ENCODE results near the gene HEBP2.

The HEBP2 gene

DNA sequence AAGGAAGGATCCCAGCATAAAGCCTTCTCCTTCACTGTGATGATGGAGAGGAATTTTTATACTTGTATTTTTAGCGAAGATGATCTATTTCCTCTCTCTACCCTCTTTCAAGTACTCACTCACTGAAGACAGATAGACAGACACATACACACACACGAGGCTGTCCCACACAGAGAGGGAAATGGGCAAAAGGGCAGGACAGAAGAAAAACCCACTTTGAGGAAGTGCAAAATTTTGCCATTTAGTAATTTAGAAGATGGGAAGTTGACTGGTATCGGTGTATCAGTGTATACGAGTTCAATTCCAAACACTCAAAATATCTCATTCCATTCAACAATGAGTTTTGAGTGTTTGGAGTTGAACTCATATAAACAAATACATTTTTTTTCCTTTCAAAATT lies 30.9 kb downstream of the HEBP2 start:
- peak; percentile 25 for DNase-seq (ENCODE audit: low read depth)

DNA sequence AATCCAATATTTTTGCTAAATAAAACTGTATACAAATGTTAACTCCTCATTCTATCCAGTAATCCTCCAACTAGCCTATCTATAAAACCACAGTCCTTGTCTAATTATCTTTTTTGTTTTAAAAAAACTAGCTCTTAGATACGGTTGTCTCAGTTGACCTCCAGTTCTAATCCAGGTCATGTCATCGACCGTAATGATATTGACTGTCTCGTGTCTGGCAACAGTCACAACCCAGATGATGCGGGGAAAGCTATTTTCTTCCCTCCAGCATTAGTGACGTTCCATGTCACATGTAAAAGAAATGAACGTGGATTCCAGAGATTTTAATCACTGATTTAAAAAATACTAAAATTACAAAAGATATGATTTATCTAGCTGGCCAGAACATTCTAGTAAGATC lies 35.5 kb downstream of the HEBP2 start:
- no peak overlapping the region for H3K4me3 ChIP-seq (ENCODE audit: low read depth, low read length)
- TF ChIP-seq POLR2A (IDR thresholded peaks at IDR 0.05; ENCODE audit: extremely low read depth, insufficient read length) (no peak), MYC (IDR thresholded peaks at IDR 0.05; ENCODE audit: low read depth, low read length) (no peak)
- TF ChIP-seq, protein P1, sequence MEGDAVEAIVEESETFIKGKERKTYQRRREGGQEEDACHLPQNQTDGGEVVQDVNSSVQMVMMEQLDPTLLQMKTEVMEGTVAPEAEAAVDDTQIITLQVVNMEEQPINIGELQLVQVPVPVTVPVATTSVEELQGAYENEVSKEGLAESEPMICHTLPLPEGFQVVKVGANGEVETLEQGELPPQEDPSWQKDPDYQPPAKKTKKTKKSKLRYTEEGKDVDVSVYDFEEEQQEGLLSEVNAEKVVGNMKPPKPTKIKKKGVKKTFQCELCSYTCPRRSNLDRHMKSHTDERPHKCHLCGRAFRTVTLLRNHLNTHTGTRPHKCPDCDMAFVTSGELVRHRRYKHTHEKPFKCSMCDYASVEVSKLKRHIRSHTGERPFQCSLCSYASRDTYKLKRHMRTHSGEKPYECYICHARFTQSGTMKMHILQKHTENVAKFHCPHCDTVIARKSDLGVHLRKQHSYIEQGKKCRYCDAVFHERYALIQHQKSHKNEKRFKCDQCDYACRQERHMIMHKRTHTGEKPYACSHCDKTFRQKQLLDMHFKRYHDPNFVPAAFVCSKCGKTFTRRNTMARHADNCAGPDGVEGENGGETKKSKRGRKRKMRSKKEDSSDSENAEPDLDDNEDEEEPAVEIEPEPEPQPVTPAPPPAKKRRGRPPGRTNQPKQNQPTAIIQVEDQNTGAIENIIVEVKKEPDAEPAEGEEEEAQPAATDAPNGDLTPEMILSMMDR (IDR thresholded peaks at IDR 0.05; ENCODE audit: low read depth, low read length), result no peak
- TF ChIP-seq, protein P2, sequence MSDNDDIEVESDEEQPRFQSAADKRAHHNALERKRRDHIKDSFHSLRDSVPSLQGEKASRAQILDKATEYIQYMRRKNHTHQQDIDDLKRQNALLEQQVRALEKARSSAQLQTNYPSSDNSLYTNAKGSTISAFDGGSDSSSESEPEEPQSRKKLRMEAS (IDR thresholded peaks at IDR 0.05; ENCODE audit: low read depth, low read length), result no peak
- DNase-seq (ENCODE audit: low read depth), result no peak

More for the DNA sequence above, 30.9 kb downstream of the HEBP2 start:
- H3K4me3 ChIP-seq (ENCODE audit: low read depth, low read length), result no peak overlapping the region
- no peak for TF ChIP-seq MYC (IDR thresholded peaks at IDR 0.05; ENCODE audit: low read depth, low read length)
- TF ChIP-seq, protein P1 (IDR thresholded peaks at IDR 0.05; ENCODE audit: low read depth, low read length), result no peak

DNA sequence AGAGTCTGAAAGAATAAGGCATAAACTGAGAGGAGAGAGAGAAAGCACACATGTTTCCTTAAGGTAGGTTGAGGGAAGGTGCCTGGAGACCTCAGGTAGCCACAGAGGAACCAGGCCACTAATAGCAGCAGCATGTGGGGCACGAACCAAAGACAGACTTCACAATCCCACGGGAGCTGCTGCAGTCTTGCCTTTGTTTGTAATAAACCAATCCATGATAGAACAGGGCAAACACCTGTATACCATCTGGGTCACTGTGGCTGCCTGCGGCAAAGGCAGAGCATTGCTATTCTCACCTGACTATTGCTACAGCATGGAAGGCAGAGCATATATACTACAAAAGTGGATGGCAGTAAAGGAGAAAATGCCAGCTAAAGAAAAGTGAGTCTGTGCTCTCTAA lies 36.3 kb downstream of the HEBP2 start:
- no peak for DNase-seq (ENCODE audit: low read depth)
- TF ChIP-seq MYC (IDR thresholded peaks at IDR 0.05; ENCODE audit: low read depth, low read length) (no peak), POLR2A (IDR thresholded peaks at IDR 0.05; ENCODE audit: extremely low read depth, insufficient read length) (no peak)
- TF ChIP-seq, protein P2 (IDR thresholded peaks at IDR 0.05; ENCODE audit: low read depth, low read length), result no peak
- TF ChIP-seq, protein P1 (IDR thresholded peaks at IDR 0.05; ENCODE audit: low read depth, low read length), result no peak
- no peak overlapping the region for H3K4me3 ChIP-seq (ENCODE audit: low read depth, low read length)

DNA sequence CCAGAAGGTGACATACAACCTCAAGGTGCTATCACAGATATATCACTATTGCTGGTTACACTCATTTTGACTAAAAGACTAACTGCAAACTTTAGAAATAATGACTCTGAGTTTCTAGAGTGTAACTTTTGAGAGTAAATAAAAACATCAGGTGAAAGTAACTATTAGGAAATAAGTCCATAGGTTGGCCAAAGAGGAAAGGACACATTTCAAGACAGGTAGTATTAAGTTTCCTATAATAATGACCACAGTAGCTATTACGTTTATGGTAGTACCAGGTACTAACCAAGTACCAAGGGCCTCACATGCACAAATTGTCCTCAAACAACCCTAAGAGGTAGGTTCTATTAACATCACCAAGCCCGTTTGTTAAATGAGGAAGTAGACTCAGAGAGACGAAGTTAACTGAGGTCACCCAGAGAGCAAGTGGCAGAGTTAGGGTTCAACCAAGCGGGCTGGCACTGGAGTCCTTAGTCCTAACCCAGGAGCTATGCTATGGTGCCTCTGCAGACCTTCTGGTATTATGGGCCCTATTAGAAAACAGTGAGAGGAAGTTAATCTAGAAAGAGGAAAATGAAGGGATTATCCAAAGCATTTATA lies 36.8 kb downstream of the HEBP2 start:
- TF ChIP-seq, protein P2 (IDR thresholded peaks at IDR 0.05; ENCODE audit: low read depth, low read length), result 0 out of 2 replicates have a peak, but pooled peaks have one; percentile 32
- no peak for TF ChIP-seq POLR2A (IDR thresholded peaks at IDR 0.05; ENCODE audit: extremely low read depth, insufficient read length)
- peak; percentile 76 for DNase-seq (ENCODE audit: low read depth)
- H3K4me3 ChIP-seq (ENCODE audit: low read depth, low read length), result no peak overlapping the region

DNA sequence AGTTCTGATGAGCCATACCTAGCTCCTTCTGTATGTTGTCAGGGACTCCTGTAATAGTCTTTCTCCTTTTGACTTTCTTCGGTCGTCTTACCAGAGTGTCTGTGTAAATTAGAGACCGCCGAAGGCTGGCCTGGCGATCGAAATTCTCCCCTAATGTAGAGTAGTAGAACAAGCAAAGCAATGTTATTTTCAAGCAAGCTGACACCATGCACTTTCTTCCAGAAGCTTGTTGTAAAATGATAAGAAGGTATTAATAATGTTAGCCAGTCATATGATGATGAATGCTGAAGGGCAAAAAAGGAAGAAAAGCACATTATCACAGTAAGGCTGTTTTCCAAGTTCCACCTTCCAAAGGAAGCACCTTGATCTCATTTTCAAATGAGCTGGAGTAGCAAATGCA lies 37.9 kb downstream of the HEBP2 start:
- TF ChIP-seq POLR2A (IDR thresholded peaks at IDR 0.05; ENCODE audit: extremely low read depth, insufficient read length) (no peak), MYC (IDR thresholded peaks at IDR 0.05; ENCODE audit: low read depth, low read length) (no peak)
- TF ChIP-seq, protein P2 (IDR thresholded peaks at IDR 0.05; ENCODE audit: low read depth, low read length), result no peak
- TF ChIP-seq, protein P1 (IDR thresholded peaks at IDR 0.05; ENCODE audit: low read depth, low read length), result no peak

DNA sequence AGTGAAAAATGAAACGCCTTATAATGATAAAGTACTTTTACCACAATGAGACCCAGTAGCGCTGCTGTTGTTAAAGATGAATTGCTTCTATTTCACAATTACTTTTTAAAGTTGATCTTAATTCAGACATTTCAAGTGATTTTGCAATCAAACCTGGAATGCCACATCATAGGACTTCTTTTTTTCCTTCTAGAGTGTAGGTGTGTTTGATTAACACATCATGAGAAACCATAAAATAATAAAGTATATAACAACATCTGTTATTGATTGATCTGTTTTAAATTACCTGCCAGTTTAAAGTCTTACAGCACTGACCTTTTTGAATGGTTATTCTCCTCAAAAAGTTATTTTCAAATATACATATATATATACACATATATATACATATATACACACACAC lies 38.6 kb downstream of the HEBP2 start:
- TF ChIP-seq POLR2A (IDR thresholded peaks at IDR 0.05; ENCODE audit: extremely low read depth, insufficient read length), result no peak
- TF ChIP-seq, protein P2 (IDR thresholded peaks at IDR 0.05; ENCODE audit: low read depth, low read length), result no peak
- no peak for TF ChIP-seq MYC (IDR thresholded peaks at IDR 0.05; ENCODE audit: low read depth, low read length)
- TF ChIP-seq, protein P1 (IDR thresholded peaks at IDR 0.05; ENCODE audit: low read depth, low read length), result no peak

More for the DNA sequence above, 37.9 kb downstream of the HEBP2 start:
- DNase-seq (ENCODE audit: low read depth), result no peak
- H3K4me3 ChIP-seq (ENCODE audit: low read depth, low read length), result no peak overlapping the region

More for the DNA sequence above, 38.6 kb downstream of the HEBP2 start:
- DNase-seq (ENCODE audit: low read depth), result no peak
- no peak overlapping the region for H3K4me3 ChIP-seq (ENCODE audit: low read depth, low read length)

All from NB4 (cell line).